RWPE1 (cell line): ENCODE results near the gene MED14.

Experiments
- CTCF ChIA-PET: fragments of 350-600 bp; sonication (Branson Sonifier 250); formaldehyde crosslinking; extraction: SDS; loops from one replicate; lab custom pipeline; 2021; lab: Yijun Ruan, JAX
- POLR2A ChIA-PET: fragments of 400-600 bp; formaldehyde crosslinking; extraction: SDS; loops from one replicate; lab custom pipeline; 2020; ENCODE audit warnings: antibody characterized with exemption; ENCODE audit not compliant: low non-redundant PET; lab: Yijun Ruan, JAX
- DNase-seq: peaks from one replicate; pipeline ENCODE4 v3.0.0; 2012; ENCODE audit warnings: low spot score
- H3K27ac ChIP-seq: fragments of 450-650 bp; 2 replicates; pipeline ENCODE4 v1.5.1; 2017
- CTCF ChIP-seq: fragments of 450-650 bp; conservative IDR thresholded peaks from 2 replicates; pipeline ENCODE4 v1.5.1; 2017; ENCODE audit warnings: low read depth, mild to moderate bottlenecking

Gene MED14

GRCh38 chrX:40773809-40774208, 38.5 kb upstream of the MED14 start:
- H3K27ac ChIP-seq = no peak overlapping the region
- ChIA-PET CTCF (interaction anchor here (0.6 kb wide), 1 partner anchor 106 kb away, joined by 3 read pairs; no protein-coding TSS in a partner anchor), POLR2A (no interaction called here)
- DNase-seq = no peak
- no peak for TF ChIP-seq CTCF

GRCh38 chrX:40773188-40773587, 37.8 kb upstream of the MED14 start:
- no peak overlapping the region for H3K27ac ChIP-seq
- TF ChIP-seq CTCF = no peak
- DNase-seq = no peak
- POLR2A ChIA-PET = no interaction called here
- CTCF ChIA-PET = no interaction called here

GRCh38 chrX:40772290-40772689, 36.9 kb upstream of the MED14 start:
- peak overlapping the region; percentile 58 for H3K27ac ChIP-seq
- ChIA-PET CTCF (interaction anchor here (0.6 kb wide), 1 partner anchor 1994 kb away, joined by 5 read pairs; no protein-coding TSS in a partner anchor), POLR2A (interaction anchor here (0.6 to 1.0 kb wide), 2 partner anchors 37 to 57 kb away, joined by 3 read pairs; partner anchors contain the start of gene MED14)
- peak; percentile 34 for DNase-seq
- no peak for TF ChIP-seq CTCF

GRCh38 chrX:40761762-40762161, 26.4 kb upstream of the MED14 start:
- POLR2A ChIA-PET = no interaction called here
- CTCF ChIA-PET = no interaction called here
- no peak overlapping the region for H3K27ac ChIP-seq
- TF ChIP-seq CTCF = no peak
- DNase-seq = no peak

- ChIA-PET CTCF (no interaction called here), POLR2A (no interaction called here)
- no peak for TF ChIP-seq CTCF
Measured at GRCh38 chrX:40759374-40759773, 24.0 kb upstream of the MED14 start.

GRCh38 chrX:40757058-40757457, 21.7 kb upstream of the MED14 start:
- ChIA-PET CTCF (interaction anchor here (0.6 kb wide), 1 partner anchor 14 kb away, joined by 4 read pairs; no protein-coding TSS in a partner anchor), POLR2A (no interaction called here)
- TF ChIP-seq CTCF = no peak
- DNase-seq = no peak
- no peak overlapping the region for H3K27ac ChIP-seq

More at GRCh38 chrX:40759374-40759773, 24.0 kb upstream of the MED14 start:
- H3K27ac ChIP-seq = no peak overlapping the region
- no peak for DNase-seq
